Tibial nerve (tissue), 4 donors: Measurements from ENCODE around the gene SNX2. TPM values are rescaled to one million over a fixed set of nuclear protein-coding genes. Genes with fewer than 3 reads are reported as not detected.

Source experiments
- DNase-seq, 2 donors: peaks; one replicate each; pipeline ENCODE4 v3.0.0-alpha.2; 2019; ENCODE audit warnings: low spot score in 2 of 2
- H3K27ac ChIP-seq, 4 donors: fragments of 200-600 bp; sonication (generic) in 3 of 4; one replicate each; pipeline ENCODE4 v1.5.1; 2017 to 2019; ENCODE audit warnings: mild to moderate bottlenecking in 1 of 4
- H3K27me3 ChIP-seq, 2 donors: fragments of 200-600 bp; sonication (generic) in 1 of 2; one replicate each; pipeline versions ENCODE4 v1.5.1 to v1.6.0; 2017 to 2019
- H3K36me3 ChIP-seq, 3 donors: fragments of 200-600 bp; sonication (generic); one replicate each; pipeline ENCODE4 v1.5.1; 2018 to 2019
- H3K4me1 ChIP-seq, 4 donors: fragments of 200-600 bp; sonication (generic) in 3 of 4; one replicate each; pipeline ENCODE4 v1.5.1; 2017 to 2019
- H3K4me3 ChIP-seq, 4 donors: fragments of 200-600 bp; sonication (generic) in 3 of 4; one replicate each; pipeline ENCODE4 v1.5.1; 2017 to 2019; ENCODE audit warnings: mild to moderate bottlenecking in 1 of 4, moderate library complexity in 1 of 4
- H3K9me3 ChIP-seq, 4 donors: fragments of 200-600 bp; sonication (generic) in 3 of 4; one replicate each; pipeline ENCODE4 v1.5.1; 2017 to 2019
- EP300 ChIP-seq, 2 donors: sonication (generic); formaldehyde crosslinking; IDR thresholded peaks; one replicate each; pipeline ENCODE4 v1.6.1; 2017; ENCODE audit warnings: antibody characterized with exemption in 2 of 2, mild to moderate bottlenecking in 1 of 2
- POLR2A ChIP-seq, 2 donors: fragments of 450-650 bp; IDR thresholded peaks; one replicate each; pipeline ENCODE4 v1.6.1; 2017; ENCODE audit warnings: antibody characterized with exemption in 2 of 2, mild to moderate bottlenecking in 2 of 2, moderate library complexity in 2 of 2
- WGBS, 2 donors: methylation state at CpG; one replicate each; pipeline ENCODE4 v1.1.5; 2018; 5-methylcytosine and 5-hydroxymethylcytosine counted together
- total RNA-seq, 4 donors: library from RNA; depleted of rRNA; stranded (reverse); fragments of >200 nt; gene quantifications; one replicate each; pipeline ENCODE4 v1.1.0, GENCODE V29; 2016
- TF ChIP-seq, protein P1 (sequence below), 5 experiments: fragments of 200-600 bp in 3 of 5; fragments of 450-650 bp in 2 of 5; sonication (generic) in 3 of 5; IDR thresholded peaks; one replicate each; pipeline ENCODE4 v1.5.1; 2016 to 2019; ENCODE audit warnings: antibody characterized with exemption in 5 of 5, mild to moderate bottlenecking in 3 of 5, moderate library complexity in 2 of 5

Gene SNX2
- total RNA-seq, 4 donors from 2014 or later: 64.5 to 88.2 (median 70.2) TPM

DNA sequence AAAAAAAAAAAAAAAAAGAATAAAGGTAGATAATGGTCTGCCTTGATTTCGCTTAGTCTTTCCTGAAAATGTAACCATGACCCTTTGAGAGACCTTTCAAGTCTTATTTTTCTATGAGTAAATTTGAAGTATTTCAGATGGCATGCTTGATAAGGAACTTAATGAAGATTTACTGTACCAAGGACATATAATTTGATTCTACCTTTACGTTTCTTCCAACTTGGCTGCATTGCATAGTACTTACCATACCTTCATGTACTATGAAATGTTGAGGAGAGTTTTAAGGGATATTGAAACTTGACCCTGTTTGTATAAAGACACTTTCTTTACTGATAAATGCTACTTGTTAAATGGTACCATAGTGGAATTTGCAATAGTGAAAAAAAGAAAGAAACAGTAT is 35.5 kb downstream of the SNX2 start:
- H3K9me3 ChIP-seq: no peaks in the 10 kb centered on the region
- no peak overlapping the region for H3K4me3 ChIP-seq
- WGBS, 2 donors: 83% methylated on average over 2 of the region's 2 CpGs
- H3K27me3 ChIP-seq: no peaks in the 10 kb centered on the region
- no peak for DNase-seq
- H3K4me1 ChIP-seq: no peaks in the 10 kb centered on the region
- H3K36me3 ChIP-seq: peaks cover 0 to 49% (median 0%) of the 10 kb centered on the region in 3 donors
- TF ChIP-seq POLR2A (IDR thresholded peaks at IDR 0.05) (no peak), EP300 (IDR thresholded peaks at IDR 0.05) (no peak)
- TF ChIP-seq, protein P1, sequence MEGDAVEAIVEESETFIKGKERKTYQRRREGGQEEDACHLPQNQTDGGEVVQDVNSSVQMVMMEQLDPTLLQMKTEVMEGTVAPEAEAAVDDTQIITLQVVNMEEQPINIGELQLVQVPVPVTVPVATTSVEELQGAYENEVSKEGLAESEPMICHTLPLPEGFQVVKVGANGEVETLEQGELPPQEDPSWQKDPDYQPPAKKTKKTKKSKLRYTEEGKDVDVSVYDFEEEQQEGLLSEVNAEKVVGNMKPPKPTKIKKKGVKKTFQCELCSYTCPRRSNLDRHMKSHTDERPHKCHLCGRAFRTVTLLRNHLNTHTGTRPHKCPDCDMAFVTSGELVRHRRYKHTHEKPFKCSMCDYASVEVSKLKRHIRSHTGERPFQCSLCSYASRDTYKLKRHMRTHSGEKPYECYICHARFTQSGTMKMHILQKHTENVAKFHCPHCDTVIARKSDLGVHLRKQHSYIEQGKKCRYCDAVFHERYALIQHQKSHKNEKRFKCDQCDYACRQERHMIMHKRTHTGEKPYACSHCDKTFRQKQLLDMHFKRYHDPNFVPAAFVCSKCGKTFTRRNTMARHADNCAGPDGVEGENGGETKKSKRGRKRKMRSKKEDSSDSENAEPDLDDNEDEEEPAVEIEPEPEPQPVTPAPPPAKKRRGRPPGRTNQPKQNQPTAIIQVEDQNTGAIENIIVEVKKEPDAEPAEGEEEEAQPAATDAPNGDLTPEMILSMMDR (IDR thresholded peaks at IDR 0.05): no peak
- no peak overlapping the region for H3K27ac ChIP-seq

- Histone ChIP-seq H3K27ac (no peak overlapping the region), H3K4me3 (no peak overlapping the region), H3K4me1 (no peaks in the 10 kb centered on the region), H3K27me3 (no peaks in the 10 kb centered on the region), H3K9me3 (no peaks in the 10 kb centered on the region), H3K36me3 (peaks cover 0 to 30% (median 0%) of the 10 kb centered on the region in 3 donors)
- DNase-seq: no peak
- 96 to 97% methylated on average over 3 of the region's 3 CpGs for WGBS, 2 donors
- no peak for TF ChIP-seq EP300 (IDR thresholded peaks at IDR 0.05)
- TF ChIP-seq POLR2A (IDR thresholded peaks at IDR 0.05): no peak
- TF ChIP-seq, protein P1 (IDR thresholded peaks at IDR 0.05): no peak
These were observed 40.4 kb downstream of the SNX2 start for GRCh38 chr5:122815218-122815767.

- no peaks in the 10 kb centered on the region for H3K9me3 ChIP-seq
- TF ChIP-seq POLR2A (IDR thresholded peaks at IDR 0.05): no peak
- TF ChIP-seq, protein P1 (IDR thresholded peaks at IDR 0.05): no peak
- TF ChIP-seq EP300 (IDR thresholded peaks at IDR 0.05): no peak
- no peak overlapping the region for H3K27ac ChIP-seq
- no peak overlapping the region for H3K4me3 ChIP-seq
- WGBS, 2 donors: 64 to 68% methylated on average over 5 of the region's 5 CpGs
- no peak for DNase-seq
- H3K27me3 ChIP-seq: no peaks in the 10 kb centered on the region
- no peaks in the 10 kb centered on the region for H3K4me1 ChIP-seq
- peaks cover 0 to 34% (median 0%) of the 10 kb centered on the region in 3 donors for H3K36me3 ChIP-seq
These were observed 41.9 kb downstream of the SNX2 start for GRCh38 chr5:122816756-122817155.

DNA sequence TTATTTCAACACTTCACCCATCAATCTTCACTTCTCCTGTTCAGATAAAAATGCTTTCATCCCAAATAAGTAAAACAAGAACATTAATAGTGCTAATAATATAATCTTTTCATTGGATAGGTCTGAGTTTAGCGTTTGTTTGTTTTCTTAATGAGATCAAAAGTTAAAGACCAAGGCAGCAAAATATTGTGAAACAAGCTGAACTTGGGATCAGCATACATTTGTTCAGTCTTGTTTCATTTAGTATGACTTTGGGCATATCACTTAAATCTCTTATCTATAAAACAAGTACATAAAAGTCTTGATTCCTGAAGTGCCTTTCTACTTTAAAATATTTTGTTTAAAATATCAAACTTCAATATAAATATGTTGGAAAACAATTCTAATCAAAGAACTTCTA is 57.1 kb downstream of the SNX2 start:
- TF ChIP-seq, protein P1 (IDR thresholded peaks at IDR 0.05): no peak
- TF ChIP-seq EP300 (IDR thresholded peaks at IDR 0.05): no peak
- no peak for TF ChIP-seq POLR2A (IDR thresholded peaks at IDR 0.05)
- Histone ChIP-seq H3K27ac (no peak overlapping the region), H3K27me3 (no peaks in the 10 kb centered on the region), H3K4me1 (no peaks in the 10 kb centered on the region), H3K4me3 (no peak overlapping the region), H3K36me3 (peaks cover 0 to 38% (median 0%) of the 10 kb centered on the region in 3 donors), H3K9me3 (no peaks in the 10 kb centered on the region)
- DNase-seq: no peak
- 64 to 67% methylated on average over 1 of the region's 1 CpG for WGBS, 2 donors

GRCh38 chr5:122835681-122836080 is 60.8 kb downstream of the SNX2 start:
- DNase-seq: no peak
- no peak overlapping the region for H3K27ac ChIP-seq
- H3K36me3 ChIP-seq: peaks cover 0 to 12% (median 0%) of the 10 kb centered on the region in 3 donors
- no peaks in the 10 kb centered on the region for H3K4me1 ChIP-seq
- H3K9me3 ChIP-seq: peaks cover 0 to 4% (median 0%) of the 10 kb centered on the region in 4 donors
- 59 to 69% methylated on average over 1 of the region's 1 CpG for WGBS, 2 donors
- no peak overlapping the region for H3K4me3 ChIP-seq
- no peak for TF ChIP-seq EP300 (IDR thresholded peaks at IDR 0.05)
- no peak for TF ChIP-seq POLR2A (IDR thresholded peaks at IDR 0.05)
- TF ChIP-seq, protein P1 (IDR thresholded peaks at IDR 0.05): no peak
- no peaks in the 10 kb centered on the region for H3K27me3 ChIP-seq
